Breast epithelium (tissue), 4 donors: ENCODE data around the gene FBXO7. TPM values are rescaled to one million over a fixed set of nuclear protein-coding genes. Genes with fewer than 3 reads are reported as not detected.

Experiments used
- DNase-seq, 2 donors: peaks; one replicate each; pipeline ENCODE4 v3.0.0-alpha.2; 2019; ENCODE audit warnings: low spot score in 2 of 2
- H3K27ac ChIP-seq, 2 donors: fragments of 200-600 bp; sonication (generic) in 1 of 2; one replicate each; pipeline ENCODE4 v1.5.1; 2016 to 2019; ENCODE audit warnings: mild to moderate bottlenecking in 1 of 2
- H3K27me3 ChIP-seq, 2 donors: fragments of 200-600 bp; sonication (generic) in 1 of 2; one replicate each; pipeline versions ENCODE4 v1.5.1 to v1.6.0; 2017 to 2019; ENCODE audit warnings: control low read depth in 1 of 2, mild to moderate bottlenecking in 1 of 2
- H3K36me3 ChIP-seq: fragments of 200-600 bp; one replicate; pipeline ENCODE4 v1.5.1; 2019
- H3K4me1 ChIP-seq, 2 donors: fragments of 200-600 bp; sonication (generic); one replicate each; pipeline ENCODE4 v1.5.1; 2016 to 2019; ENCODE audit warnings: control low read depth in 1 of 2
- H3K4me3 ChIP-seq, 3 donors: fragments of 200-600 bp; sonication (generic); 1 replicate in 2 of 3; 2 replicates in 1 of 3; pipeline ENCODE4 v1.5.1; 2016 to 2019; ENCODE audit warnings: mild to moderate bottlenecking in 3 of 3, moderate library complexity in 2 of 3
- H3K9me3 ChIP-seq, 2 donors: fragments of 200-600 bp; sonication (generic) in 1 of 2; one replicate each; pipeline ENCODE4 v1.5.1; 2016 to 2019; ENCODE audit warnings: control low read depth in 1 of 2
- CTCF ChIP-seq, 3 donors: fragments of 450-650 bp; IDR thresholded peaks; one replicate each; pipeline ENCODE4 v1.5.1; 2016 to 2017; ENCODE audit warnings: antibody characterized with exemption in 3 of 3, mild to moderate bottlenecking in 3 of 3, moderate library complexity in 3 of 3
- POLR2A ChIP-seq: fragments of 450-650 bp; IDR thresholded peaks from one replicate; pipeline ENCODE4 v1.6.1; 2016; ENCODE audit warnings: antibody characterized with exemption, mild to moderate bottlenecking, moderate library complexity
- POLR2AphosphoS5 ChIP-seq, 3 donors: sonication (generic); formaldehyde crosslinking; IDR thresholded peaks; one replicate each; pipeline ENCODE4 v1.6.1; 2017; ENCODE audit warnings: antibody characterized with exemption in 3 of 3
- intact Hi-C: fragments of 100-400 bp; cut with DNase I; formaldehyde crosslinking; loops from one replicate; pipeline ENCODE4 v1.15.1; 2023; ENCODE audit warnings: low total_unique reads
- total RNA-seq, 3 donors: library from RNA; depleted of rRNA; stranded (reverse); fragments of >200 nt; gene quantifications; one replicate each; pipeline ENCODE4 v1.1.0, GENCODE V29; 2016

The FBXO7 gene
- total RNA-seq, 3 donors from 2014 or later, result 73.7 to 119 (median 107) TPM

DNA sequence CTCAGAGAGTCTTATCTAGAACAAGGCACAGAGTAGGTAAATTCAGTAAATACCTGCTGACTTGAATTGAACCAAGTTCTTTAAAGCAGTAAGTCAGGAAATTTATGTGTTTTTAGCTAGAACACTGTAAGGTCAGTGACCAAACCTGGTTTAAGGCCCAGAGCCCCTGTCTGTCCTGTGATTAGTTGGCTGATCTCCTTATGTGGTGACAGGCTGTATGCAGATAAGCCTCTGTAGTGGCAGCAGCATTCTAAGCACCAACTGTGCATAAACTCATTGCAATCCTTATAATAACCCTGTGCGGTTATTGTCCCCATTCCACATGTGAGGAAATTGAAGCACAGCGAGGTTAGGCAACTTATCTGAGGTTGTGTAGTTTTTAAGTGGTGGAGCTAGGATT is 40.5 kb downstream of the FBXO7 start:
- intact Hi-C loops, result no loop called here
- no peak for DNase-seq
- no peaks in the 10 kb centered on the region for H3K27me3 ChIP-seq
- H3K9me3 ChIP-seq, result no peaks in the 10 kb centered on the region
- no peaks in the 10 kb centered on the region for H3K36me3 ChIP-seq
- H3K27ac ChIP-seq, result no peak overlapping the region
- no peak overlapping the region for H3K4me3 ChIP-seq
- no peaks in the 10 kb centered on the region for H3K4me1 ChIP-seq
- TF ChIP-seq CTCF (IDR thresholded peaks at IDR 0.05), result no peak
- TF ChIP-seq POLR2AphosphoS5 (IDR thresholded peaks at IDR 0.05), result no peak
- TF ChIP-seq POLR2A, result no peak

DNA sequence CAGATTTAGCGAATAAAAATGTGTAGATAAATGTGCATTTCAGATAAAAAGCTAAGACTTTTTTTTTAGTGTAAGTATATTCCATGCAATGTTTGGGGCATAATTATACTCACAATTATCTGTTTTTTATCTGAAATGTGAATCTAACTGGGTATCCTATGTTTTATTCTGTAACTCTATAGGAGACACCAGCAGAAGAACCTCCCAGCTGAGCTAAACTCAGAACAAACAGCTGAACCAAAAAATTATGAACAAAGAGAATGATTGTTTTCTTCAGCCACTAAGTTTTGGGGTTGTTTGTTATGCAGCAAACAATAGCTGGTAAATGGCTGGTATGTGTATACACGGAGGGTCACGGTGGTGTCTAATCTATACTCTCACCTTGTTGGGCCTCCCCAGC is 42.9 kb downstream of the FBXO7 start:
- Histone ChIP-seq H3K9me3 (no peaks in the 10 kb centered on the region), H3K4me1 (no peaks in the 10 kb centered on the region), H3K27me3 (no peaks in the 10 kb centered on the region), H3K36me3 (no peaks in the 10 kb centered on the region), H3K27ac (no peak overlapping the region), H3K4me3 (no peak overlapping the region)
- TF ChIP-seq POLR2AphosphoS5 (IDR thresholded peaks at IDR 0.05), result no peak
- no peak for TF ChIP-seq CTCF (IDR thresholded peaks at IDR 0.05)
- TF ChIP-seq POLR2A, result no peak
- no peak for DNase-seq
- intact Hi-C loops, result no loop called here

DNA sequence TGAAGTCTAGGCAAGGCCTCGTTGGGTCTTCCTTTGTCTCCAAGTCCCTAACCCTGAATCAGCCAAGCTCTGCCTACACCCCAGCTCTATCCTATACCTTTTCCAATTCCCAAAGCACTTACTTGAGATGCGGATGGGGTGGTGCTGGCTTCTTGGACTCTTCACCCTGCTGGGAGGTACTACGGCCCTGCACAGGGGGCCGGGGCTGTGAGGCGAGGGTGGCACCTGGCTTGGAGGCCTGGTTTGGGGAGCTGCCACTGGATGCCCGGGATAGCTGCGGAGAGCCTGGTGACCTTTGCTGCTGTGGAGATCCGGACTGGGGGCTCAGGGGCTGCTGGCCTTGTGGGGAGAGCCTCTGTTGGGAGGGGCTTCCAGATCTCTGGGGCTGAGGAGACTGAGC is 43.3 kb downstream of the FBXO7 start:
- TF ChIP-seq POLR2AphosphoS5 (IDR thresholded peaks at IDR 0.05) (no peak), CTCF (IDR thresholded peaks at IDR 0.05) (no peak), POLR2A (no peak)
- intact Hi-C loops, result no loop called here
- no peak overlapping the region for H3K4me3 ChIP-seq
- no peak overlapping the region for H3K27ac ChIP-seq
- no peaks in the 10 kb centered on the region for H3K4me1 ChIP-seq
- H3K27me3 ChIP-seq, result no peaks in the 10 kb centered on the region
- no peaks in the 10 kb centered on the region for H3K36me3 ChIP-seq
- no peaks in the 10 kb centered on the region for H3K9me3 ChIP-seq
- no peak for DNase-seq

GRCh38 chr22:32518381-32518780 is 43.8 kb downstream of the FBXO7 start:
- no peak overlapping the region for H3K27ac ChIP-seq
- no peaks in the 10 kb centered on the region for H3K9me3 ChIP-seq
- TF ChIP-seq CTCF (IDR thresholded peaks at IDR 0.05) (no peak), POLR2A (no peak), POLR2AphosphoS5 (IDR thresholded peaks at IDR 0.05) (no peak)
- H3K36me3 ChIP-seq, result no peaks in the 10 kb centered on the region
- no peaks in the 10 kb centered on the region for H3K4me1 ChIP-seq
- H3K27me3 ChIP-seq, result no peaks in the 10 kb centered on the region
- intact Hi-C loops, result no loop called here
- no peak for DNase-seq
- H3K4me3 ChIP-seq, result no peak overlapping the region

DNA sequence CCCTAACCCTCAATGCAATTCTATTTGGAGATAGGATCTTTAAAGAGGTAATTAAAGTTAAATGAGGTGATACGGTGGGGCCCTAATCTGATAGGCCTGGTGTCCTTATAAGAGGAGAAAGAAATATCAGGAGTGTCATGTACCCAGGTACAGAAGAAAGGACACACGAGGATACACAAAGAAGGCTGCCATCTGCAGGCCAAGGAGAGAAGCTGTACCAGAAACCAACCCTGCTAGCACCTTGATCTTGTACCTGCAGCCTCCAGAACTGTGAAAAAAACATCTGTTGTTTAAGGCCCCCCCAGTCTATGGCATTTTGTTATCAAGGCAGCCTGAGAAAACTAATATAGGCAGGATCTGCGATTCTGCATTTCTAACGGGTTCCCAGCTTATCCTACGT is 44.2 kb downstream of the FBXO7 start:
- no peaks in the 10 kb centered on the region for H3K36me3 ChIP-seq
- no peak overlapping the region for H3K4me3 ChIP-seq
- H3K4me1 ChIP-seq, result no peaks in the 10 kb centered on the region
- TF ChIP-seq POLR2AphosphoS5 (IDR thresholded peaks at IDR 0.05) (no peak), POLR2A (no peak), CTCF (IDR thresholded peaks at IDR 0.05) (no peak)
- no peak for DNase-seq
- H3K27me3 ChIP-seq, result no peaks in the 10 kb centered on the region
- H3K27ac ChIP-seq, result no peak overlapping the region
- no peaks in the 10 kb centered on the region for H3K9me3 ChIP-seq
- intact Hi-C loops, result no loop called here
